Activated CD4-positive, alpha-beta memory T cell treated with anti-CD3 and anti-CD28 coated beads, Interleukin-2, amount 10 ng/mL, durations not matched to agents 7 days and 5 days (primary cell): Measurements from ENCODE around the gene KRCC1. TPM values are rescaled to one million over a fixed set of nuclear protein-coding genes. Genes with fewer than 3 reads are reported as not detected.

Experiments used
- total RNA-seq, 2 experiments: library from RNA; stranded (reverse); gene quantifications; one replicate each; pipeline ENCODE4 v1.2.3, GENCODE V29; 2021

The KRCC1 gene
- total RNA-seq, 2 experiments from 2014 or later: 18.8 to 19.1 TPM

Other genes starting within 250 kb of the KRCC1 start
- gene RGPD2, start 230.0 kb downstream of the KRCC1 start, total RNA-seq: 1 to 10 TPM; 1.4 to 1.7 TPM
- 10 to 100 TPM; 14.6 to 16.1 TPM for gene RNU2-63P, start 39.2 kb downstream of the KRCC1 start, total RNA-seq
- gene SMYD1, start 12.0 kb upstream of the KRCC1 start, total RNA-seq: not detected
- not detected for gene FABP1, start 72.3 kb upstream of the KRCC1 start, total RNA-seq
- gene THNSL2, start 114.6 kb upstream of the KRCC1 start, total RNA-seq: not detected